Vagina (tissue), 2 donors: Measurements from ENCODE around the gene TRIO.

ENCODE experiments used
- POLR2A ChIP-seq, 2 donors: fragments of 450-650 bp; IDR thresholded peaks; one replicate each; pipeline ENCODE4 v1.6.1; 2017; ENCODE audit warnings: antibody characterized with exemption in 2 of 2, mild to moderate bottlenecking in 2 of 2, moderate library complexity in 2 of 2
- TF ChIP-seq, protein P1 (sequence below), 3 experiments: fragments of 450-650 bp in 2 of 3; fragments of 200-600 bp in 1 of 3; sonication (generic) in 1 of 3; IDR thresholded peaks; one replicate each; pipeline ENCODE4 v1.5.1; 2017 to 2019; ENCODE audit warnings: antibody characterized with exemption in 3 of 3, mild to moderate bottlenecking in 2 of 3, moderate library complexity in 2 of 3

DNA sequence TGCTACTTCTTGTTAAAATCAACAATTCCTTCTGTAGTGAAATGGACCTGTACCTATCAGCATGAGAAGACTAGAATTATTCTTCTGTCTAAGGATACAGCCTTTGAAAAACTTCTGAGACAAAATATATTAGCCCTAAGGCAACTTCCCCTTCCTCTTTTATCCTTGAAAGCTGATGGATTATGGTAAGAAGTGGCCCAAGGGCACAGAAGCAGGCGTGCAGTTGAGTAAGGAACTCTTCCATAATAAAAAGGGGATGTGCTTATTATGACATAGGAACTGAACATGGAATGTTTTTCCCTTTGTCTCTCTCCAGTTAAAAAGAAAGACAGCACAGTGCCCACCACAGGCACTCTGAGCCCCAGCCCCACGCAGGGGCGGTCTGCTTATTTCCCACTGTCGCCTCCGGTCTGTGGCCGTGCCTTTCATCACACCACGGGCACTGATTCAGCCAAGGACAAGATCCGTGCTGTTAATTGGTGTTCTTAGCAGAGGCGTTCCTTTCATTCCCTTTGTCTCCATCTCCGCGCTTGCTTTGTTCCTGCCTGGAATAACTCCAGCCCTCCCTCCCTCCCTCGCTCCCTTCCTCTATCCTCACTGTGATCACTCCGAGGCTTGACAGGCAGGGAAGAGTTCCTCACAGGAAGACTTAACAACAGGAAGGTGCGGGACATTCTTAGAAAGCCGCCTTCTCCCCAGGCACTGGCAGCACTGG, 302.6 kb downstream of the TRIO start:
- TF ChIP-seq, protein P1, sequence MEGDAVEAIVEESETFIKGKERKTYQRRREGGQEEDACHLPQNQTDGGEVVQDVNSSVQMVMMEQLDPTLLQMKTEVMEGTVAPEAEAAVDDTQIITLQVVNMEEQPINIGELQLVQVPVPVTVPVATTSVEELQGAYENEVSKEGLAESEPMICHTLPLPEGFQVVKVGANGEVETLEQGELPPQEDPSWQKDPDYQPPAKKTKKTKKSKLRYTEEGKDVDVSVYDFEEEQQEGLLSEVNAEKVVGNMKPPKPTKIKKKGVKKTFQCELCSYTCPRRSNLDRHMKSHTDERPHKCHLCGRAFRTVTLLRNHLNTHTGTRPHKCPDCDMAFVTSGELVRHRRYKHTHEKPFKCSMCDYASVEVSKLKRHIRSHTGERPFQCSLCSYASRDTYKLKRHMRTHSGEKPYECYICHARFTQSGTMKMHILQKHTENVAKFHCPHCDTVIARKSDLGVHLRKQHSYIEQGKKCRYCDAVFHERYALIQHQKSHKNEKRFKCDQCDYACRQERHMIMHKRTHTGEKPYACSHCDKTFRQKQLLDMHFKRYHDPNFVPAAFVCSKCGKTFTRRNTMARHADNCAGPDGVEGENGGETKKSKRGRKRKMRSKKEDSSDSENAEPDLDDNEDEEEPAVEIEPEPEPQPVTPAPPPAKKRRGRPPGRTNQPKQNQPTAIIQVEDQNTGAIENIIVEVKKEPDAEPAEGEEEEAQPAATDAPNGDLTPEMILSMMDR (IDR thresholded peaks at IDR 0.05) = no peak
- TF ChIP-seq POLR2A (IDR thresholded peaks at IDR 0.05) = no peak
